WTC11 (cell line): Measurements from ENCODE around the gene DHRS7. TPM values are rescaled to one million over a fixed set of nuclear protein-coding genes. Genes with fewer than 3 reads are reported as not detected.
A peak's percentile ranks its signal among the peaks of the same experiment; 100 is the strongest.

Source experiments
- ATAC-seq: fragments of 200-7000 bp; cut with Tn5 transposase; 2 replicates; pipeline ENCODE4 v1.10.0; 2021; ENCODE audit warnings: mild to moderate bottlenecking, moderate library complexity
- CTCF ChIA-PET: fragments of 300-600 bp; sonication (Branson Sonifier 250); formaldehyde crosslinking; loops from one replicate; lab custom pipeline; 2021; ENCODE audit warnings: antibody characterized with exemption; lab: Charles Lee
- POLR2A ChIA-PET: fragments of 350-600 bp; sonication (Branson Sonifier 250); formaldehyde crosslinking; loops from one replicate; lab custom pipeline; 2021; ENCODE audit warnings: antibody characterized with exemption; lab: Charles Lee
- DNase-seq: peaks from one replicate; pipeline ENCODE4 v3.0.0; 2021; ENCODE audit warnings: low spot score
- H3K27ac Mint-ChIP-seq: 2 replicates; pipeline ENCODE4 v1.8.0; 2021; ENCODE audit warnings: mixed read lengths
- H3K27me3 Mint-ChIP-seq: 2 replicates; pipeline ENCODE4 v1.8.0; 2021; ENCODE audit warnings: low read depth, mild to moderate bottlenecking, moderate library complexity, mixed read lengths
- H3K36me3 Mint-ChIP-seq: 2 replicates; pipeline ENCODE4 v1.8.0; 2021; ENCODE audit warnings: mixed read lengths
- H3K4me1 Mint-ChIP-seq: 2 replicates; pipeline ENCODE4 v1.8.0; 2022; ENCODE audit warnings: mixed read lengths
- H3K4me3 Mint-ChIP-seq: 2 replicates; pipeline ENCODE4 v1.8.0; 2021; ENCODE audit warnings: mild to moderate bottlenecking, moderate library complexity, mixed read lengths
- H3K9me3 Mint-ChIP-seq: 2 replicates; pipeline ENCODE4 v1.8.0; 2021; ENCODE audit warnings: mixed read lengths
- AR ChIP-seq: fragments of 250-450 bp; sonication (Bioruptor Pico); IDR thresholded peaks from 2 replicates; pipeline ENCODE4 v1.9.0; 2021; ENCODE audit warnings: mild to moderate bottlenecking
- CBFB ChIP-seq: sonication (generic); formaldehyde crosslinking; IDR thresholded peaks from 2 replicates; pipeline ENCODE4 v1.8.1; 2022; ENCODE audit warnings: mild to moderate bottlenecking, low read depth, missing genetic modification reagents
- E2F5 ChIP-seq: sonication (generic); formaldehyde crosslinking; IDR thresholded peaks from 2 replicates; pipeline ENCODE4 v1.8.1; 2022; ENCODE audit warnings: mild to moderate bottlenecking, moderate library complexity, missing genetic modification reagents
- FOXK1 ChIP-seq: sonication (generic); formaldehyde crosslinking; IDR thresholded peaks from 2 replicates; pipeline ENCODE4 v1.8.0; 2022; ENCODE audit warnings: mild to moderate bottlenecking, moderate library complexity, missing genetic modification reagents
- HMGXB4 ChIP-seq: sonication (generic); formaldehyde crosslinking; IDR thresholded peaks from 2 replicates; pipeline ENCODE4 v1.8.1; 2023; ENCODE audit warnings: mild to moderate bottlenecking, moderate library complexity, missing genetic modification reagents
- IRF1 ChIP-seq: sonication (generic); formaldehyde crosslinking; IDR thresholded peaks from 2 replicates; pipeline ENCODE4 v1.8.0; 2023; ENCODE audit warnings: missing genetic modification reagents
- JAZF1 ChIP-seq: fragments of 250-450 bp; sonication (Bioruptor Pico); IDR thresholded peaks from 2 replicates; pipeline ENCODE4 v1.9.0; 2021; ENCODE audit warnings: moderate library complexity, mild to moderate bottlenecking, inconsistent platforms
- JUN ChIP-seq: sonication (generic); formaldehyde crosslinking; IDR thresholded peaks from 2 replicates; pipeline ENCODE4 v1.8.0; 2023; ENCODE audit warnings: mild to moderate bottlenecking, missing genetic modification reagents
- MXD4 ChIP-seq: fragments of 250-450 bp; sonication (Bioruptor Pico); IDR thresholded peaks from 2 replicates; pipeline ENCODE4 v1.8.0; 2021; ENCODE audit warnings: mild to moderate bottlenecking, moderate library complexity, borderline replicate concordance
- NFATC4 ChIP-seq: fragments of 250-450 bp; sonication (Bioruptor Pico); IDR thresholded peaks from 2 replicates; pipeline ENCODE4 v1.9.0; 2021; ENCODE audit warnings: mild to moderate bottlenecking
- NR1H2 ChIP-seq: sonication (generic); formaldehyde crosslinking; IDR thresholded peaks from 2 replicates; pipeline ENCODE4 v1.9.0; 2021; ENCODE audit warnings: mild to moderate bottlenecking, moderate library complexity, missing genetic modification reagents
- PRDM15 ChIP-seq: sonication (generic); formaldehyde crosslinking; IDR thresholded peaks from 2 replicates; pipeline ENCODE4 v1.8.0; 2022; ENCODE audit warnings: missing genetic modification reagents
- STAT6 ChIP-seq: sonication (generic); formaldehyde crosslinking; conservative IDR thresholded peaks from 2 replicates; pipeline ENCODE4 v1.8.1; 2023; ENCODE audit warnings: mild to moderate bottlenecking, low read depth, missing genetic modification reagents, moderate library complexity
- TCF7 ChIP-seq: sonication (generic); formaldehyde crosslinking; IDR thresholded peaks from 2 replicates; pipeline ENCODE4 v1.8.0; 2022; ENCODE audit warnings: mild to moderate bottlenecking, low read depth, missing genetic modification reagents, moderate library complexity
- TP53 ChIP-seq: sonication (generic); formaldehyde crosslinking; IDR thresholded peaks from 2 replicates; pipeline ENCODE4 v1.8.1; 2023; ENCODE audit warnings: mild to moderate bottlenecking, missing genetic modification reagents
- ZNF232 ChIP-seq: sonication (generic); formaldehyde crosslinking; IDR thresholded peaks from 2 replicates; pipeline ENCODE4 v1.8.0; 2022; ENCODE audit warnings: mild to moderate bottlenecking, missing genetic modification reagents
- total RNA-seq: library from RNA; stranded (reverse); gene quantifications from 3 replicates; pipeline ENCODE4 v1.2.3, GENCODE V29; 2021

Gene DHRS7
- total RNA-seq, 1 experiment from 2014 or later = 39.9 TPM

GRCh38 chr14:60160422-60160821 is 4.8 kb downstream of the DHRS7 start:
- ChIA-PET CTCF (no interaction called here), POLR2A (no interaction called here)
- DNase-seq (no peak), ATAC-seq (no peak)
- Mint-ChIP-seq H3K4me1 (peaks cover 31% of the 10 kb centered on the region), H3K9me3 (no peaks in the 10 kb centered on the region), H3K27me3 (no peaks in the 10 kb centered on the region; the same call in 1 of the 2 replicates), H3K4me3 (no peak overlapping the region), H3K27ac (no peak overlapping the region), H3K36me3 (peaks cover 3% of the 10 kb centered on the region; the same call in 1 of the 2 replicates)
- TF ChIP-seq HMGXB4 (CRISPR knock-in tag) (no peak), CBFB (CRISPR knock-in tag) (no peak)

GRCh38 chr14:60154671-60155070 is 10.5 kb downstream of the DHRS7 start:
- POLR2A ChIA-PET = interaction anchor here (2.0 kb wide), 1 partner anchor 10 kb away, joined by 6 read pairs; the partner anchor contains the start of gene DHRS7
- Mint-ChIP-seq H3K4me1 (peaks cover 4% of the 10 kb centered on the region), H3K4me3 (no peak overlapping the region), H3K27me3 (no peaks in the 10 kb centered on the region), H3K27ac (peak overlapping the region; percentile 11), H3K36me3 (peaks cover 37% of the 10 kb centered on the region), H3K9me3 (no peaks in the 10 kb centered on the region)
- ATAC-seq (no peak), DNase-seq (no peak)
- CTCF ChIA-PET = no interaction called here
- TF ChIP-seq IRF1 (CRISPR knock-in tag) (no peak), FOXK1 (no peak)

- ChIA-PET POLR2A (interaction anchor here (2.0 kb wide), 1 partner anchor 11 kb away, joined by 6 read pairs; the partner anchor contains the start of gene DHRS7), CTCF (no interaction called here)
- H3K27me3 Mint-ChIP-seq = no peaks in the 10 kb centered on the region
- no peak for ATAC-seq
- no peak for DNase-seq
- H3K36me3 Mint-ChIP-seq = peaks cover 37% of the 10 kb centered on the region
- no peak overlapping the region for H3K4me3 Mint-ChIP-seq
- peaks cover 4% of the 10 kb centered on the region for H3K4me1 Mint-ChIP-seq
- no peak overlapping the region for H3K27ac Mint-ChIP-seq
- no peaks in the 10 kb centered on the region for H3K9me3 Mint-ChIP-seq
- TF ChIP-seq JUN (CRISPR knock-in tag) (no peak), STAT6 (CRISPR knock-in tag) (no peak), TP53 (CRISPR knock-in tag) (no peak), NR1H2 (CRISPR knock-in tag) (no peak), PRDM15 (no peak), MXD4 (CRISPR knock-in tag) (no peak), JAZF1 (CRISPR knock-in tag) (no peak), NFATC4 (CRISPR knock-in tag) (no peak), ZNF232 (CRISPR knock-in tag) (no peak), CBFB (CRISPR knock-in tag) (no peak), E2F5 (CRISPR knock-in tag) (no peak), AR (CRISPR knock-in tag) (no peak), TCF7 (no peak)
- TF ChIP-seq, all 79 proteins: peak for 0
These were observed 11.2 kb downstream of the DHRS7 start for GRCh38 chr14:60153991-60154390.
